ENCODE results near the gene PPP2R2B. TPM values are rescaled to one million over a fixed set of nuclear protein-coding genes. Genes with fewer than 3 reads are reported as not detected.

PPP2R2B gene
- total RNA-seq, 2 donors from 2014 or later, result 0.35 to 0.93 TPM

GRCh38 chr5:146725025-146725424 lies 153.5 kb downstream of the PPP2R2B start:
- Histone ChIP-seq H3K4me3 (no peak overlapping the region), H3K27ac (no peak overlapping the region), H3K4me1 (no peaks in the 10 kb centered on the region), H3K27me3 (no peaks in the 10 kb centered on the region), H3K9me3 (no peaks in the 10 kb centered on the region), H3K9ac (ENCODE audit: low read depth in 2 of 2, low read length in 2 of 2) (no peak overlapping the region), H3K36me3 (no peaks in the 10 kb centered on the region)
- no peak for DNase-seq
- no peak for TF ChIP-seq CTCF (IDR thresholded peaks at IDR 0.05)
- intact Hi-C loops (cut with DNase I), result no loop called here

- no peaks in the 10 kb centered on the region for H3K36me3 ChIP-seq
- H3K4me3 ChIP-seq, result no peak overlapping the region
- TF ChIP-seq CTCF (IDR thresholded peaks at IDR 0.05), result no peak
- no peaks in the 10 kb centered on the region for H3K27me3 ChIP-seq
- H3K9me3 ChIP-seq, result no peaks in the 10 kb centered on the region
- H3K27ac ChIP-seq, result no peak overlapping the region
- no peak for DNase-seq
- no peak overlapping the region for H3K9ac ChIP-seq (ENCODE audit: low read depth in 2 of 2, low read length in 2 of 2)
- intact Hi-C loops (cut with DNase I), result no loop called here
- no peaks in the 10 kb centered on the region for H3K4me1 ChIP-seq
These were observed 156.2 kb downstream of the PPP2R2B start for GRCh38 chr5:146722361-146722779.

- Histone ChIP-seq H3K9ac (ENCODE audit: low read depth in 2 of 2, low read length in 2 of 2) (no peak overlapping the region), H3K4me3 (no peak overlapping the region), H3K27me3 (no peaks in the 10 kb centered on the region), H3K4me1 (no peaks in the 10 kb centered on the region), H3K9me3 (no peaks in the 10 kb centered on the region), H3K27ac (no peak overlapping the region), H3K36me3 (no peaks in the 10 kb centered on the region)
- no peak for DNase-seq
- no peak for TF ChIP-seq CTCF (IDR thresholded peaks at IDR 0.05)
- intact Hi-C loops (cut with DNase I), result no loop called here
These were observed 157.3 kb downstream of the PPP2R2B start for GRCh38 chr5:146721073-146721815.

GRCh38 chr5:146720107-146720506 lies 158.4 kb downstream of the PPP2R2B start:
- DNase-seq, result no peak
- Histone ChIP-seq H3K4me3 (no peak overlapping the region), H3K36me3 (no peaks in the 10 kb centered on the region), H3K9me3 (no peaks in the 10 kb centered on the region), H3K9ac (ENCODE audit: low read depth in 2 of 2, low read length in 2 of 2) (no peak overlapping the region), H3K27me3 (no peaks in the 10 kb centered on the region), H3K4me1 (no peaks in the 10 kb centered on the region), H3K27ac (no peak overlapping the region)
- TF ChIP-seq CTCF (IDR thresholded peaks at IDR 0.05), result no peak
- intact Hi-C loops (cut with DNase I), result no loop called here

- H3K27ac ChIP-seq, result no peak overlapping the region
- no peaks in the 10 kb centered on the region for H3K27me3 ChIP-seq
- H3K9ac ChIP-seq (ENCODE audit: low read depth in 2 of 2, low read length in 2 of 2), result no peak overlapping the region
- H3K4me3 ChIP-seq, result no peak overlapping the region
- TF ChIP-seq CTCF (IDR thresholded peaks at IDR 0.05), result no peak
- intact Hi-C loops (cut with DNase I), result no loop called here
- DNase-seq, result no peak
- H3K9me3 ChIP-seq, result no peaks in the 10 kb centered on the region
- H3K36me3 ChIP-seq, result no peaks in the 10 kb centered on the region
- no peaks in the 10 kb centered on the region for H3K4me1 ChIP-seq
These were observed 159.4 kb downstream of the PPP2R2B start for GRCh38 chr5:146719179-146719578.

All from colonic mucosa (tissue), 4 donors.